Endothelial cell of umbilical vein (primary cell): ENCODE measurements around the gene SPG7. TPM values are rescaled to one million over a fixed set of nuclear protein-coding genes. Genes with fewer than 3 reads are reported as not detected.

Source experiments
- BruUV-seq: library from RNA; stranded (reverse); fragments of 400-500 nt; replicated peaks from 2 replicates; lab custom pipeline; 2021; lab: Mats Ljungman, UMichigan
- CTCF ChIA-PET: fragments of 300-600, 350-600 bp; sonication (Branson Sonifier 250); formaldehyde crosslinking; loops from one replicate; lab custom pipeline; 2021; ENCODE audit warnings: antibody characterized with exemption, inconsistent platforms; lab: Charles Lee
- POLR2A ChIA-PET: fragments of 300-600, 350-600 bp; sonication (Branson Sonifier 250); formaldehyde crosslinking; loops from one replicate; lab custom pipeline; 2021; ENCODE audit warnings: antibody characterized with exemption, inconsistent platforms; lab: Charles Lee
- DNase-seq: peaks from one replicate; pipeline ENCODE4 v3.0.0-alpha.2; 2011; ENCODE audit warnings: low read depth, low spot score
- FAIRE-seq: peaks from 2 replicates; lab custom pipeline; 2011; peaks lifted over from hg19 to GRCh38; lab: Jason Lieb, UNC
- H2AFZ ChIP-seq: 2 replicates; pipeline ENCODE4 v1.6.0; 2012; ENCODE audit warnings: low read depth, low read length, control low read depth, inconsistent platforms
- H3K27ac ChIP-seq: 2 replicates; pipeline ENCODE4 v1.5.1; 2011; ENCODE audit warnings: low read depth, mild to moderate bottlenecking, control low read depth, low read length, moderate library complexity; ENCODE audit not compliant: insufficient read depth
- H3K27me3 ChIP-seq, 2 experiments: 2 replicates each; pipeline versions ENCODE4 v1.6.0 to v1.6.1; 2011; ENCODE audit warnings: low read length in 2 of 2, mixed read lengths in 1 of 2; ENCODE audit not compliant: control insufficient read depth in 2 of 2, insufficient read depth in 2 of 2
- H3K36me3 ChIP-seq, 2 experiments: 2 replicates in 1 of 2; 3 replicates in 1 of 2; pipeline ENCODE4 v1.5.1; 2011; ENCODE audit warnings: low read length in 2 of 2, mild to moderate bottlenecking in 1 of 2, moderate library complexity in 1 of 2; ENCODE audit not compliant: control insufficient read depth in 2 of 2, insufficient read depth in 2 of 2; ENCODE audit errors: extremely low read depth in 1 of 2
- H3K4me1 ChIP-seq: 3 replicates; pipeline ENCODE4 v1.5.1; 2011; ENCODE audit warnings: mild to moderate bottlenecking, low read length; ENCODE audit not compliant: control insufficient read depth, insufficient read depth; ENCODE audit errors: extremely low read depth
- H3K4me2 ChIP-seq: 2 replicates; pipeline ENCODE4 v1.6.1; 2011; ENCODE audit warnings: low read length, control low read depth, mixed read lengths; ENCODE audit not compliant: insufficient read depth
- H3K4me3 ChIP-seq, 3 experiments: fragments of 200-600 bp in 1 of 3; sonication (generic), shearing (Covaris generic) in 1 of 3; replicated peaks in 1 of 3; 2 replicates each; pipeline ENCODE4 v1.5.1; 2011 to 2016; ENCODE audit warnings: control low read depth in 3 of 3, low read length in 3 of 3, mild to moderate bottlenecking in 2 of 3, inconsistent platforms in 1 of 3, low read depth in 1 of 3, moderate library complexity in 1 of 3; ENCODE audit not compliant: insufficient read depth in 1 of 3
- H3K79me2 ChIP-seq: 2 replicates; pipeline ENCODE4 v1.6.0; 2012; ENCODE audit warnings: low read length, inconsistent platforms; ENCODE audit not compliant: control insufficient read depth, insufficient read depth
- H3K9ac ChIP-seq: replicated peaks from 2 replicates; pipeline ENCODE3; 2011; ENCODE audit warnings: low read length, control low read depth; ENCODE audit not compliant: insufficient read depth; ENCODE audit errors: extremely low read depth
- H3K9me1 ChIP-seq: replicated peaks from 3 replicates; pipeline ENCODE4 v1.6.0; 2011; ENCODE audit warnings: mild to moderate bottlenecking, low read length; ENCODE audit not compliant: control insufficient read depth, insufficient read depth; ENCODE audit errors: extremely low read depth
- H3K9me3 ChIP-seq: replicated peaks from 2 replicates; pipeline ENCODE4 v1.5.1; 2012; ENCODE audit warnings: low read length, inconsistent platforms; ENCODE audit not compliant: control insufficient read depth, insufficient read depth
- H4K20me1 ChIP-seq: replicated peaks from 2 replicates; pipeline ENCODE3; 2011; ENCODE audit warnings: mild to moderate bottlenecking, low read length; ENCODE audit not compliant: control insufficient read depth, insufficient read depth; ENCODE audit errors: extremely low read depth
- EZH2 ChIP-seq: IDR thresholded peaks from 2 replicates; pipeline ENCODE4 v1.6.1; 2012; ENCODE audit warnings: borderline replicate concordance, low read depth, mild to moderate bottlenecking, moderate library complexity, low read length, inconsistent platforms; ENCODE audit not compliant: severe bottlenecking
- FOS ChIP-seq: IDR thresholded peaks from 2 replicates; pipeline ENCODE4 v1.6.1; 2011; ENCODE audit warnings: mild to moderate bottlenecking, low read length, moderate library complexity, borderline replicate concordance; ENCODE audit not compliant: insufficient read depth
- GATA2 ChIP-seq: IDR thresholded peaks from 2 replicates; pipeline ENCODE4 v1.7.0; 2011; ENCODE audit warnings: low read depth, mild to moderate bottlenecking, moderate library complexity, mixed read lengths, low read length; ENCODE audit not compliant: insufficient read length, insufficient read depth
- JUN ChIP-seq: IDR thresholded peaks from 2 replicates; pipeline ENCODE4 v1.6.1; 2011; ENCODE audit warnings: borderline replicate concordance, low read depth; ENCODE audit not compliant: insufficient read length, insufficient read depth
- MYC ChIP-seq: IDR thresholded peaks from one replicate; pipeline ENCODE4 v1.6.1; 2011; ENCODE audit warnings: mild to moderate bottlenecking, low read depth, low read length
- POLR2A ChIP-seq: IDR thresholded peaks from 2 replicates; pipeline ENCODE4 v1.6.1; 2012; ENCODE audit warnings: low read depth, mild to moderate bottlenecking, control low read depth, low read length
- POLR2AphosphoS5 ChIP-seq: IDR thresholded peaks from 2 replicates; pipeline ENCODE4 v1.6.1; 2012; ENCODE audit warnings: low read depth, mild to moderate bottlenecking, control low read depth, low read length, moderate library complexity; ENCODE audit not compliant: insufficient read depth
- dilution Hi-C: fragments of 300-500 bp; cut with MboI; formaldehyde crosslinking; loops from one replicate; pipeline ENCODE4 v1.15.0; 2019; ENCODE audit warnings: low sequenced_read_pairs; ENCODE audit not compliant: extremely low pct_ligation_motif_present
- intact Hi-C: fragments of 100-400 bp; cut with micrococcal nuclease; formaldehyde crosslinking; loops from one replicate; pipeline ENCODE4 v1.10.0; 2022
- polyA plus RNA-seq, 4 experiments: library from polyadenylated mRNA; depleted of rRNA in 3 of 4; stranded (reverse) in 3 of 4; unstranded in 1 of 4; fragments of >200 nt; gene quantifications; 2 replicates each; pipeline versions ENCODE4 v1.2.1 to v1.2.3, GENCODE V29; 2011 to 2012; ENCODE audit warnings: missing spikeins in 1 of 4
- total RNA-seq: library from RNA; stranded (reverse); gene quantifications from 2 replicates; pipeline ENCODE4 v1.2.3, GENCODE V29; 2021
- TF ChIP-seq, protein P1 (sequence below), 2 donors: IDR thresholded peaks; 1 replicate in 1 of 2; 2 replicates in 1 of 2; pipeline ENCODE4 v1.5.1; 2011; ENCODE audit warnings: low read length in 2 of 2, mild to moderate bottlenecking in 2 of 2, moderate library complexity in 2 of 2, control low read depth in 1 of 2, inconsistent platforms in 1 of 2, low read depth in 1 of 2; ENCODE audit not compliant: insufficient read depth in 1 of 2; ENCODE audit errors: extremely low read depth in 1 of 2
- TF ChIP-seq, protein P2 (sequence below): IDR thresholded peaks from 2 replicates; pipeline ENCODE4 v1.6.1; 2011; ENCODE audit not compliant: insufficient read depth, insufficient read length

Gene SPG7
- total and polyA plus RNA-seq, 2 donors (not counting 3 experiments of a cell fraction or from before 2014, with no cell fraction given), result 90.2 to 146 TPM

DNA sequence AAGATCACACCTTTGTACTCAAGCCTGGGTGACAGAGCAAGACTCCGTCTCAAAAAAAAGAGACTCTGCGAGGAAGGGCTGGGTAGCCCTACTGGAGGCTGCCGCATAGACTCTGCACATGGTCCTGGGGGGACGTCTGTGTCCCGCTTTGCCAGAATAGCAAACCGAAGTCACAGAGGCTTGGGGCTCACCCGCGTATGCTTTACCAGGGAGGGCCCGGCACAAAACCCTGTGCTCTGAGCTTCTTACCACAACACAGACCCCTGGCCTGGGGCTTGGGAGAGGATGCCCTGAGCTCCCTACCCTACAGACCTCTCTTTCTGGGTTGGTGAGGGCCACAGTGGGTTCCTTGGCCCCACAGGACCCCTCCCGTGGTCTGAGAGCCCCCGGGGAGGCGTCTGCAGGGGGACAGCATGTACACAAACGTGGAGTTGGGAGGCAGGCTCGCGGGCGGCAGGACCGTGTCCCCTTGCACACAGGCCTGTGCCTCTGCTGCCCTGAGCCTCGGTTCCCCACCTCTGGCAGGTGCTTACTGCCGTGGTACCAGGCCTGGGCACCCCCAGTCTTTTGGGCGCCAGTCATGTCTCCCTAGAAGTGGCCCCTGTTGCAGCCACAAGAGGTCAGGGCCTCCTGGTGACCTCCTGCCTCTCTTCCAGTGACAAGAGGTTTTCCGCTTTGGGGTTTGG is 81.2 kb downstream of the SPG7 start:
- intact Hi-C loops (no loop called here), dilution Hi-C loops (no loop called here)
- H3K27ac ChIP-seq, result no peak overlapping the region
- ChIA-PET CTCF (interaction anchor here (1.6 to 2.1 kb wide), 2 partner anchors 10 to 13 kb away, joined by 4 to 7 read pairs; no protein-coding TSS in a partner anchor), POLR2A (no interaction called here)
- H3K4me1 ChIP-seq, result no peaks in the 10 kb centered on the region
- TF ChIP-seq, protein P1, sequence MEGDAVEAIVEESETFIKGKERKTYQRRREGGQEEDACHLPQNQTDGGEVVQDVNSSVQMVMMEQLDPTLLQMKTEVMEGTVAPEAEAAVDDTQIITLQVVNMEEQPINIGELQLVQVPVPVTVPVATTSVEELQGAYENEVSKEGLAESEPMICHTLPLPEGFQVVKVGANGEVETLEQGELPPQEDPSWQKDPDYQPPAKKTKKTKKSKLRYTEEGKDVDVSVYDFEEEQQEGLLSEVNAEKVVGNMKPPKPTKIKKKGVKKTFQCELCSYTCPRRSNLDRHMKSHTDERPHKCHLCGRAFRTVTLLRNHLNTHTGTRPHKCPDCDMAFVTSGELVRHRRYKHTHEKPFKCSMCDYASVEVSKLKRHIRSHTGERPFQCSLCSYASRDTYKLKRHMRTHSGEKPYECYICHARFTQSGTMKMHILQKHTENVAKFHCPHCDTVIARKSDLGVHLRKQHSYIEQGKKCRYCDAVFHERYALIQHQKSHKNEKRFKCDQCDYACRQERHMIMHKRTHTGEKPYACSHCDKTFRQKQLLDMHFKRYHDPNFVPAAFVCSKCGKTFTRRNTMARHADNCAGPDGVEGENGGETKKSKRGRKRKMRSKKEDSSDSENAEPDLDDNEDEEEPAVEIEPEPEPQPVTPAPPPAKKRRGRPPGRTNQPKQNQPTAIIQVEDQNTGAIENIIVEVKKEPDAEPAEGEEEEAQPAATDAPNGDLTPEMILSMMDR (IDR thresholded peaks at IDR 0.05; ENCODE audit: extremely low read depth in 1 of 2, insufficient read depth in 1 of 2, low read depth in 1 of 2, low read length in 2 of 2), result no peak
- no peak for TF ChIP-seq POLR2AphosphoS5
- TF ChIP-seq EZH2, result no peak
- TF ChIP-seq, protein P2, sequence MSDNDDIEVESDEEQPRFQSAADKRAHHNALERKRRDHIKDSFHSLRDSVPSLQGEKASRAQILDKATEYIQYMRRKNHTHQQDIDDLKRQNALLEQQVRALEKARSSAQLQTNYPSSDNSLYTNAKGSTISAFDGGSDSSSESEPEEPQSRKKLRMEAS, result no peak
- TF ChIP-seq MYC, result no peak
- TF ChIP-seq POLR2A, result no peak
- no peak for TF ChIP-seq GATA2
- no peak for TF ChIP-seq JUN
- no peak for TF ChIP-seq FOS
- H3K36me3 ChIP-seq, result no peaks in the 10 kb centered on the region
- H3K9me1 ChIP-seq, result no peaks in the 10 kb centered on the region
- no TSS peak for BruUV-seq
- FAIRE-seq, result no peak
- H3K4me2 ChIP-seq, result no peak overlapping the region
- no peaks in the 10 kb centered on the region for H3K27me3 ChIP-seq
- DNase-seq, result no peak
- H3K9ac ChIP-seq, result no peak overlapping the region
- no peaks in the 10 kb centered on the region for H4K20me1 ChIP-seq
- H3K9me3 ChIP-seq, result no peaks in the 10 kb centered on the region
- no peaks in the 10 kb centered on the region for H3K79me2 ChIP-seq
- H2AFZ ChIP-seq, result no peak overlapping the region
- no peak overlapping the region for H3K4me3 ChIP-seq
